Measurements from ENCODE around the gene GRM5. TPM values are rescaled to one million over a fixed set of nuclear protein-coding genes. Genes with fewer than 3 reads are reported as not detected.

The GRM5 gene
- total and polyA plus RNA-seq, 2 donors (not counting 1 experiment from before 2014, with no cell fraction given) = not detected

DNA sequence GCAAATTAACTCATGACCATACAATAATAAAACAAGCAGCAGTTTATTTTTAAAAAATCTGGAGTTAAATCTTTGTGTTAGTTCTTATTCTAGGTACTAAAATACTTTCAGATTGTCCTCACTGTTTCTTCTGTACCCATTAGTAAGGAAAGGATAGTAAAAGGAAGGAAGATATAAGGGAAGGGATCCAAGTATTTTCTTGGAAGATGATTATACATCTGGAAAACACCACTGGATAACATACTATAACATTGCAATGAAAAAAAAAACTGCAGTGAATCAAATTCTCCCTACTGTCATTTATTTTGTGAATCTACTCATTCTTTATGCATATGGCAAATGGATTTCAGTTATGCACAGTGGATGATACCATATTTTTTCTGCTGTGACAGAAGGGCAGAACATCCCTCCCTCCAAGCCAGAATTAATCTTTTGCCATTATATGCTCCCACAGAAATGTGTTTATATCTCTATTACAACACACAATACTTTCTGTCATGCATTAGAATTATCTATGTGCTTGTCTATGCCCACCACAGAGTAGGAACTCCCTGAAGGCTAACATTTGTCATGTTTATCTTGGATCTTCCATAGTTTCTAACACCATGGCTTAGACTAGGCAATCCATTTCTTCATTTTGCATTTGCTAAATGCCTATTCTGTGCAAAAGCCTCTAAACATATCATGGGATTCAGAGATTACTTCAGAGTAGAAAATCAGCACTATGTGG is 446.0 kb downstream of the GRM5 start:
- no peaks in the 10 kb centered on the region for H3K4me1 Mint-ChIP-seq
- POLR2A ChIA-PET = no interaction called here
- no peak for TF ChIP-seq EZH2 (IDR thresholded peaks at IDR 0.05; ENCODE audit: borderline replicate concordance, insufficient read depth, low read depth, low read length, poor library complexity, severe bottlenecking)

DNA sequence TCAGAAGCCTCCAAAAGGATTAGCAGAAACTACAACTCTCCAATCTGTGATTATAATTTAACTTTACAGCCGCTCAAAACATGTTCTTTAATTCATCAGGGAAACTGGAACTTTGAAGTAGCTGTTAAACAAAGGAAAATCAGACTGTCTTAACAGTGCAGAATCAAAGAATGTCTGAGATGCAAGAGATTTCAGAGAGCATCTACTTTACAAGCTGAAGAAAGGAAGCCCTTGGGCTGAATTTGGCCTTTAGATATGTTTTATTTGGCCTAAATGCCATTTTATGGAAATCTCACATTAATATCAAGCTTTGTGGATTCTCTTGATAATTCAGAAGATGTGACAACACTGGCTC is 446.7 kb downstream of the GRM5 start:
- Histone ChIP-seq H2AFZ (ENCODE audit: insufficient read depth, low read depth, low read length, poor library complexity, severe bottlenecking) (no peak overlapping the region), H3K9me3 (ENCODE audit: control extremely low read depth in 1 of 3, control insufficient read depth in 2 of 3, insufficient read depth in 1 of 3, low read length in 2 of 3) (no peaks in the 10 kb centered on the region), H3K27me3 (replicated peaks in 1 of 4; ENCODE audit: control extremely low read depth in 1 of 4, control insufficient read depth in 3 of 4, insufficient read depth in 4 of 4, low read length in 3 of 4) (no peaks in the 10 kb centered on the region), H3K79me2 (ENCODE audit: control insufficient read depth, insufficient read depth, low read length) (no peaks in the 10 kb centered on the region), H4K20me1 (ENCODE audit: control insufficient read depth, insufficient read depth, low read length, poor library complexity, severe bottlenecking) (no peaks in the 10 kb centered on the region), H3K9ac (ENCODE audit: low read length) (no peak overlapping the region), H3K4me2 (replicated peaks; ENCODE audit: low read depth, low read length, poor library complexity, severe bottlenecking) (no peak overlapping the region), H3K27ac (ENCODE audit: low read length in 2 of 2) (no peak overlapping the region), H3K36me3 (replicated peaks in 1 of 2; ENCODE audit: control extremely low read depth in 1 of 2, control insufficient read depth in 1 of 2, extremely low read depth in 1 of 2, insufficient read depth in 2 of 2, low read length in 1 of 2) (no peaks in the 10 kb centered on the region), H3K4me1 (ENCODE audit: control insufficient read depth in 2 of 2, insufficient read depth in 2 of 2, low read length in 2 of 2) (no peaks in the 10 kb centered on the region), H3K4me3 (ENCODE audit: control extremely low read depth in 1 of 5, extremely low read depth in 1 of 5, insufficient read depth in 1 of 5, low read depth in 2 of 5, low read length in 4 of 5) (no peak overlapping the region)
- ChIA-PET POLR2A (no interaction called here), CTCF (no interaction called here)
- Mint-ChIP-seq H3K4me1 (no peaks in the 10 kb centered on the region), H3K27ac (no peak overlapping the region), H3K27me3 (no peaks in the 10 kb centered on the region), H3K4me3 (no peak overlapping the region), H3K9me3 (ENCODE audit: insufficient read depth) (no peaks in the 10 kb centered on the region)
- intact Hi-C loops (cut with micrococcal nuclease) = no loop called here
- DNase-seq = no peak
- ATAC-seq (ENCODE audit: low read depth) = no peak
- no peak for TF ChIP-seq EZH2 (IDR thresholded peaks at IDR 0.05; ENCODE audit: borderline replicate concordance, insufficient read depth, low read depth, low read length, poor library complexity, severe bottlenecking)
- TF ChIP-seq, protein P1, sequence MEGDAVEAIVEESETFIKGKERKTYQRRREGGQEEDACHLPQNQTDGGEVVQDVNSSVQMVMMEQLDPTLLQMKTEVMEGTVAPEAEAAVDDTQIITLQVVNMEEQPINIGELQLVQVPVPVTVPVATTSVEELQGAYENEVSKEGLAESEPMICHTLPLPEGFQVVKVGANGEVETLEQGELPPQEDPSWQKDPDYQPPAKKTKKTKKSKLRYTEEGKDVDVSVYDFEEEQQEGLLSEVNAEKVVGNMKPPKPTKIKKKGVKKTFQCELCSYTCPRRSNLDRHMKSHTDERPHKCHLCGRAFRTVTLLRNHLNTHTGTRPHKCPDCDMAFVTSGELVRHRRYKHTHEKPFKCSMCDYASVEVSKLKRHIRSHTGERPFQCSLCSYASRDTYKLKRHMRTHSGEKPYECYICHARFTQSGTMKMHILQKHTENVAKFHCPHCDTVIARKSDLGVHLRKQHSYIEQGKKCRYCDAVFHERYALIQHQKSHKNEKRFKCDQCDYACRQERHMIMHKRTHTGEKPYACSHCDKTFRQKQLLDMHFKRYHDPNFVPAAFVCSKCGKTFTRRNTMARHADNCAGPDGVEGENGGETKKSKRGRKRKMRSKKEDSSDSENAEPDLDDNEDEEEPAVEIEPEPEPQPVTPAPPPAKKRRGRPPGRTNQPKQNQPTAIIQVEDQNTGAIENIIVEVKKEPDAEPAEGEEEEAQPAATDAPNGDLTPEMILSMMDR (IDR thresholded peaks at IDR 0.05) = no peak
- no CpG with 5 or more reads among the region's 1 CpG for WGBS (ENCODE audit: insufficient coverage)

More for the DNA sequence above, 446.0 kb downstream of the GRM5 start:
- Mint-ChIP-seq H3K27ac (no peak overlapping the region), H3K9me3 (ENCODE audit: insufficient read depth) (no peaks in the 10 kb centered on the region), H3K27me3 (no peaks in the 10 kb centered on the region), H3K4me3 (no peak overlapping the region)
- Histone ChIP-seq H3K4me2 (replicated peaks; ENCODE audit: low read depth, low read length, poor library complexity, severe bottlenecking) (no peak overlapping the region), H3K4me3 (ENCODE audit: control extremely low read depth in 1 of 5, extremely low read depth in 1 of 5, insufficient read depth in 1 of 5, low read depth in 2 of 5, low read length in 4 of 5) (no peak overlapping the region), H3K9ac (ENCODE audit: low read length) (no peak overlapping the region), H3K27me3 (replicated peaks in 1 of 4; ENCODE audit: control extremely low read depth in 1 of 4, control insufficient read depth in 3 of 4, insufficient read depth in 4 of 4, low read length in 3 of 4) (no peaks in the 10 kb centered on the region), H4K20me1 (ENCODE audit: control insufficient read depth, insufficient read depth, low read length, poor library complexity, severe bottlenecking) (no peaks in the 10 kb centered on the region), H3K4me1 (ENCODE audit: control insufficient read depth in 2 of 2, insufficient read depth in 2 of 2, low read length in 2 of 2) (no peaks in the 10 kb centered on the region), H3K27ac (ENCODE audit: low read length in 2 of 2) (no peak overlapping the region), H3K9me3 (ENCODE audit: control extremely low read depth in 1 of 3, control insufficient read depth in 2 of 3, insufficient read depth in 1 of 3, low read length in 2 of 3) (no peaks in the 10 kb centered on the region), H2AFZ (ENCODE audit: insufficient read depth, low read depth, low read length, poor library complexity, severe bottlenecking) (no peak overlapping the region), H3K36me3 (replicated peaks in 1 of 2; ENCODE audit: control extremely low read depth in 1 of 2, control insufficient read depth in 1 of 2, extremely low read depth in 1 of 2, insufficient read depth in 2 of 2, low read length in 1 of 2) (no peaks in the 10 kb centered on the region), H3K79me2 (ENCODE audit: control insufficient read depth, insufficient read depth, low read length) (no peaks in the 10 kb centered on the region)
- intact Hi-C loops (cut with micrococcal nuclease) = no loop called here
- ATAC-seq (ENCODE audit: low read depth) (no peak), DNase-seq (no peak)
- CTCF ChIA-PET = no interaction called here
